Liver (tissue), 3 donors: ENCODE results near the gene HTR6.

Source experiments
- EGR1 ChIP-seq, 2 donors: IDR thresholded peaks; 2 replicates each; pipeline ENCODE4 v1.6.1; 2016 to 2018; ENCODE audit warnings: antibody characterized with exemption in 2 of 2, low read depth in 2 of 2
- JUND ChIP-seq, 2 donors: IDR thresholded peaks; 2 replicates each; pipeline ENCODE4 v1.6.1; 2016; ENCODE audit warnings: antibody characterized with exemption in 2 of 2
- MAX ChIP-seq: IDR thresholded peaks from 2 replicates; pipeline ENCODE4 v1.6.1; 2016; ENCODE audit warnings: antibody characterized with exemption
- NR2F2 ChIP-seq: IDR thresholded peaks from 2 replicates; pipeline ENCODE4 v1.6.1; 2016; ENCODE audit warnings: antibody characterized with exemption
- RAD21 ChIP-seq, 2 donors: IDR thresholded peaks; 2 replicates each; pipeline ENCODE4 v1.6.1; 2016; ENCODE audit warnings: antibody characterized with exemption in 2 of 2, mild to moderate bottlenecking in 2 of 2
- REST ChIP-seq: IDR thresholded peaks from 2 replicates; pipeline ENCODE4 v1.6.1; 2016; ENCODE audit warnings: antibody characterized with exemption, mild to moderate bottlenecking
- RXRA ChIP-seq, 2 donors: IDR thresholded peaks; 2 replicates each; pipeline ENCODE4 v1.6.1; 2017 to 2018; ENCODE audit warnings: antibody characterized with exemption in 2 of 2, mild to moderate bottlenecking in 1 of 2
- SP1 ChIP-seq: IDR thresholded peaks from 2 replicates; pipeline ENCODE4 v1.6.1; 2018; ENCODE audit warnings: antibody characterized with exemption, mild to moderate bottlenecking
- TAF1 ChIP-seq: conservative IDR thresholded peaks from 2 replicates; pipeline ENCODE4 v1.6.1; 2016; ENCODE audit warnings: antibody characterized with exemption, mild to moderate bottlenecking
- YY1 ChIP-seq: IDR thresholded peaks from 2 replicates; pipeline ENCODE4 v1.6.1; 2016; ENCODE audit warnings: antibody characterized with exemption, mild to moderate bottlenecking
- TF ChIP-seq, protein P1 (sequence below): fragments of 150-350 bp; IDR thresholded peaks from 2 replicates; pipeline ENCODE4 v1.5.1; 2017; ENCODE audit warnings: improper control_type of control experiment, low read depth, low read length; ENCODE audit not compliant: missing input control
- TF ChIP-seq, protein P2 (sequence below): IDR thresholded peaks from 2 replicates; pipeline ENCODE4 v1.6.1; 2016; ENCODE audit warnings: antibody characterized with exemption
- donor health status: healthy.
- donor health status: healthy.

DNA sequence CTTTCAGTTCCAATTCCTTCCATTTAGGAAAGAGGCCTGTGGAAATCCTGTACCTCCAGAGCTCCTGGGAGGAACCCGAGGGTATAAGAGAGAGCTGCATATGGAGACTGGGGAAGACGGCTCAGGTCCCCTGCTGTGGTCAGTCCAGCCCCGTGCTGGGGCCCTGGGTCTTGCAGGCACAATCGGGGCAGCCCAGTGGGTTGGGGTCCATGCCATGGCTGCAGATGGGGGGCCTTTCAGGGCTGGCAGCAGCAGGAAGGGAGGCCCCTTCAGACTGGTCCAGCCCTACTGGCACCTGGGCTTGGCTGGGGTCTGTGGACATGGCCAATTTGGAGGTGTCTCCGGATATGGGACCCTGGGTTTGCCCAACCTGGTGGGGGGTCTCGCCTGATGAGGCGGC, 18.2 kb downstream of the HTR6 start:
- TF ChIP-seq MAX: no peak
- TF ChIP-seq, protein P1, sequence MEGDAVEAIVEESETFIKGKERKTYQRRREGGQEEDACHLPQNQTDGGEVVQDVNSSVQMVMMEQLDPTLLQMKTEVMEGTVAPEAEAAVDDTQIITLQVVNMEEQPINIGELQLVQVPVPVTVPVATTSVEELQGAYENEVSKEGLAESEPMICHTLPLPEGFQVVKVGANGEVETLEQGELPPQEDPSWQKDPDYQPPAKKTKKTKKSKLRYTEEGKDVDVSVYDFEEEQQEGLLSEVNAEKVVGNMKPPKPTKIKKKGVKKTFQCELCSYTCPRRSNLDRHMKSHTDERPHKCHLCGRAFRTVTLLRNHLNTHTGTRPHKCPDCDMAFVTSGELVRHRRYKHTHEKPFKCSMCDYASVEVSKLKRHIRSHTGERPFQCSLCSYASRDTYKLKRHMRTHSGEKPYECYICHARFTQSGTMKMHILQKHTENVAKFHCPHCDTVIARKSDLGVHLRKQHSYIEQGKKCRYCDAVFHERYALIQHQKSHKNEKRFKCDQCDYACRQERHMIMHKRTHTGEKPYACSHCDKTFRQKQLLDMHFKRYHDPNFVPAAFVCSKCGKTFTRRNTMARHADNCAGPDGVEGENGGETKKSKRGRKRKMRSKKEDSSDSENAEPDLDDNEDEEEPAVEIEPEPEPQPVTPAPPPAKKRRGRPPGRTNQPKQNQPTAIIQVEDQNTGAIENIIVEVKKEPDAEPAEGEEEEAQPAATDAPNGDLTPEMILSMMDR: no peak
- TF ChIP-seq REST: no peak
- TF ChIP-seq JUND (IDR thresholded peaks at IDR 0.05): no peak
- no peak for TF ChIP-seq EGR1 (IDR thresholded peaks at IDR 0.05; ENCODE audit: low read depth in 2 of 2)
- no peak for TF ChIP-seq NR2F2
- TF ChIP-seq, protein P2, sequence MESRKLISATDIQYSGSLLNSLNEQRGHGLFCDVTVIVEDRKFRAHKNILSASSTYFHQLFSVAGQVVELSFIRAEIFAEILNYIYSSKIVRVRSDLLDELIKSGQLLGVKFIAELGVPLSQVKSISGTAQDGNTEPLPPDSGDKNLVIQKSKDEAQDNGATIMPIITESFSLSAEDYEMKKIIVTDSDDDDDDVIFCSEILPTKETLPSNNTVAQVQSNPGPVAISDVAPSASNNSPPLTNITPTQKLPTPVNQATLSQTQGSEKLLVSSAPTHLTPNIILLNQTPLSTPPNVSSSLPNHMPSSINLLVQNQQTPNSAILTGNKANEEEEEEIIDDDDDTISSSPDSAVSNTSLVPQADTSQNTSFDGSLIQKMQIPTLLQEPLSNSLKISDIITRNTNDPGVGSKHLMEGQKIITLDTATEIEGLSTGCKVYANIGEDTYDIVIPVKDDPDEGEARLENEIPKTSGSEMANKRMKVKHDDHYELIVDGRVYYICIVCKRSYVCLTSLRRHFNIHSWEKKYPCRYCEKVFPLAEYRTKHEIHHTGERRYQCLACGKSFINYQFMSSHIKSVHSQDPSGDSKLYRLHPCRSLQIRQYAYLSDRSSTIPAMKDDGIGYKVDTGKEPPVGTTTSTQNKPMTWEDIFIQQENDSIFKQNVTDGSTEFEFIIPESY: no peak
- no peak for TF ChIP-seq RAD21 (IDR thresholded peaks at IDR 0.05)
- no peak for TF ChIP-seq TAF1
- no peak for TF ChIP-seq SP1
- TF ChIP-seq YY1: no peak
- TF ChIP-seq RXRA (IDR thresholded peaks at IDR 0.05): no peak
